Measurements from ENCODE around the gene RASGRP1. TPM values are rescaled to one million over a fixed set of nuclear protein-coding genes. Genes with fewer than 3 reads are reported as not detected.

Gene RASGRP1
- total RNA-seq, 5 donors from 2014 or later (not counting 1 experiment from before 2014, with no cell fraction given): 118 to 148 (median 131) TPM

DNA sequence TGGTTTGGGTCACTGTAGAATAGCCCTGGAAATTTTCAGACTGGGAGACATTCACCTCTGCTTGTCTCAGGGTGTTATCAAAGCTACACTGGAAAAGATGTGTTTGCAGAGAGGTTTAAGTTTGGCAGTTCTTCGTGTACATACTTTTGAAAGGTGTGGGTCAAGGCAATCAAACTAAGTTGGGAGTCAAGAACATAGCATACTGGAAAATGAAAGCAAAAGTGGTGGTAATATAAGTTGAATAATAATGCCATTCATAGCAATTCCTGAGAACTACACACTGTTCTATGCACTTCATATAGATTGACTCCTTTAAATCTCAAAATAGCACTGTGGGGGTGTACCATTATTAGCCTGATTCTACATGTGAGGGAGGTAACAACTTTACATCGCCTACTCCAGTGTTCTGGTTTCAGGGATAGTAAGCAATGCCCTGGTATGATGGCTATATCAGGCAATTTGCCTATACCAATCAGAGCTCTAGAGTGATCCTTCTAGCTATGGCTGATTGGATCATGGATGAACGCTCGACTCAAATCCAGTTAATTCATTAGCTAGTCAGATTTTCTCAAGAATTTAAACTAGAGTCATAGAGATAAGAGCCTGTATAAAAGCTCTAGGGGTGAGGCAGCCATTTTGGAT, 44.6 kb upstream of the RASGRP1 start:
- ChIA-PET POLR2A (no interaction called here), CTCF (interaction anchor here (0.7 to 1.5 kb wide), 4 partner anchors 40 to 52 kb away, joined by 3 to 4 read pairs (median 3); no protein-coding TSS in a partner anchor)
- Histone ChIP-seq H3K4me3 (ENCODE audit: control insufficient read depth in 1 of 2, extremely low read depth in 1 of 2, low read length in 1 of 2) (no peak overlapping the region), H3K4me1 (ENCODE audit: control insufficient read depth in 1 of 2, extremely low read depth in 1 of 2, insufficient read depth in 2 of 2, low read length in 2 of 2) (peaks cover 27 to 40% of the 10 kb centered on the region in 2 experiments), H3K9me3 (no peaks in the 10 kb centered on the region), H3K27ac (ENCODE audit: low read length) (no peak overlapping the region), H3K27me3 (replicated peaks in 1 of 2; ENCODE audit: control insufficient read depth in 2 of 2, extremely low read depth in 1 of 2, insufficient read depth in 2 of 2, low read length in 1 of 2) (no peaks in the 10 kb centered on the region), H3K36me3 (ENCODE audit: control insufficient read depth in 2 of 2, extremely low read depth in 1 of 2, insufficient read depth in 1 of 2, low read length in 1 of 2) (no peaks in the 10 kb centered on the region)
- H3K9me3 Mint-ChIP-seq: peaks cover 0 to 4% (median 0%) of the 10 kb centered on the region in 3 donors
- no peak overlapping the region for H3K4me3 Mint-ChIP-seq
- no peaks in the 10 kb centered on the region for H3K36me3 Mint-ChIP-seq
- DNase-seq (no peak), ATAC-seq (replicated peaks in 1 of 4) (no peak)
- H3K27ac Mint-ChIP-seq: peak overlapping the region in 1 of 2 donors; percentile 11
- no peaks in the 10 kb centered on the region for H3K27me3 Mint-ChIP-seq
- WGBS (ENCODE audit: insufficient coverage): 100% methylated on average over 2 of the region's 4 CpGs
- peaks cover 50 to 57% (median 55%) of the 10 kb centered on the region in 3 donors for H3K4me1 Mint-ChIP-seq

DNA sequence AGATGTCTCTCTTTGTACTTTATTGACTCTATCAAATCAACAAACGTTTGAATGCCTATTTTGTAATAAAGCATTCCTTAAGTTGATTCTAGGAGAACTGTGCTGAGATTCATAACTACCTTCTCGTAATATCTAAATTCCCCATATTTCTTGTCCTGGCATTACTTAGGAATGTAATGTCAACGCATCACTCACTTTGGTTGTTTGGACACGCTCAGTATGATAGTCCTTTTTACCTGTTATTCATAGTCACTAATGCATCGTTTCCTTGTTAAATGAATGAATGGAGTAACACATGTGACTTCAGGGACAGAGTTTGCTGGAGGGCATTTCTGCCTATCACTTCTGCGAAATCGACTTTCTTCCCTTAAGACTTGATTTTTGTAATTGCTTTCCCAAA, 44.1 kb upstream of the RASGRP1 start:
- H3K27ac Mint-ChIP-seq: peak overlapping the region in 1 of 2 donors; percentile 11
- POLR2A ChIA-PET: no interaction called here
- H3K4me1 Mint-ChIP-seq: peaks cover 50 to 57% (median 55%) of the 10 kb centered on the region in 3 donors

DNA sequence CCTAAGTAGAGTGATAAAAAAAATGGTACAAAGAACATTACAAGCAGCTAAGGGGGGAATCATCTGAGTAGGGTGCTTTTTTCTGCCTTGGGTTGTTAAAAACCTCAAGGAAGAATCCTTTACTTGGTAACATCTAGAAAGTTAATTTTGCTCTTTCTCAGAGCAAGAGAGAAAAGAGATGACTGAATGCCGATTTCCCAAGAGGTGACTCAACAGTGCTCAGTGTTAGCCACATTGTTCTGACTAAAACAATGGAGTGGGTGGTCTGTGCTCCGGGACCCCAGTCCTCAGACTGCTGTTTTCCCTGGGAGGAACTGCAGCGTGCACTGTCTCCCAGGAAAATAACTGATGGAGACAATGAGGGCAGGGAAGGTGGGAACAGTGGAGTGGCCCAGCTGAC, 41.1 kb upstream of the RASGRP1 start:
- Histone ChIP-seq H3K27me3 (replicated peaks in 1 of 2; ENCODE audit: control insufficient read depth in 2 of 2, extremely low read depth in 1 of 2, insufficient read depth in 2 of 2, low read length in 1 of 2) (no peaks in the 10 kb centered on the region), H3K36me3 (ENCODE audit: control insufficient read depth in 2 of 2, extremely low read depth in 1 of 2, insufficient read depth in 1 of 2, low read length in 1 of 2) (no peaks in the 10 kb centered on the region), H3K4me1 (ENCODE audit: control insufficient read depth in 1 of 2, extremely low read depth in 1 of 2, insufficient read depth in 2 of 2, low read length in 2 of 2) (peaks cover 5 to 13% of the 10 kb centered on the region in 2 experiments), H3K9me3 (no peaks in the 10 kb centered on the region), H3K27ac (ENCODE audit: low read length) (no peak overlapping the region), H3K4me3 (ENCODE audit: control insufficient read depth in 1 of 2, extremely low read depth in 1 of 2, low read length in 1 of 2) (no peak overlapping the region)
- Mint-ChIP-seq H3K36me3 (no peaks in the 10 kb centered on the region), H3K9me3 (no peaks in the 10 kb centered on the region), H3K4me3 (no peak overlapping the region), H3K27ac (no peak overlapping the region), H3K4me1 (peaks cover 22 to 28% (median 26%) of the 10 kb centered on the region in 3 donors), H3K27me3 (no peaks in the 10 kb centered on the region)
- DNase-seq (no peak), ATAC-seq (replicated peaks in 1 of 4) (no peak)
- ChIA-PET POLR2A (no interaction called here), CTCF (no interaction called here)
- 91% methylated on average over 3 of the region's 3 CpGs for WGBS (ENCODE audit: insufficient coverage)

More for the DNA sequence above, 44.1 kb upstream of the RASGRP1 start:
- no peaks in the 10 kb centered on the region for H3K36me3 Mint-ChIP-seq
- Histone ChIP-seq H3K9me3 (no peaks in the 10 kb centered on the region), H3K4me1 (ENCODE audit: control insufficient read depth in 1 of 2, extremely low read depth in 1 of 2, insufficient read depth in 2 of 2, low read length in 2 of 2) (peaks cover 27 to 40% of the 10 kb centered on the region in 2 experiments), H3K27ac (ENCODE audit: low read length) (no peak overlapping the region), H3K27me3 (replicated peaks in 1 of 2; ENCODE audit: control insufficient read depth in 2 of 2, extremely low read depth in 1 of 2, insufficient read depth in 2 of 2, low read length in 1 of 2) (no peaks in the 10 kb centered on the region), H3K36me3 (ENCODE audit: control insufficient read depth in 2 of 2, extremely low read depth in 1 of 2, insufficient read depth in 1 of 2, low read length in 1 of 2) (no peaks in the 10 kb centered on the region), H3K4me3 (ENCODE audit: control insufficient read depth in 1 of 2, extremely low read depth in 1 of 2, low read length in 1 of 2) (no peak overlapping the region)
- no peak for ATAC-seq (replicated peaks in 1 of 4)
- H3K4me3 Mint-ChIP-seq: no peak overlapping the region
- no peaks in the 10 kb centered on the region for H3K27me3 Mint-ChIP-seq
- peaks cover 0 to 4% (median 0%) of the 10 kb centered on the region in 3 donors for H3K9me3 Mint-ChIP-seq
- CTCF ChIA-PET: no interaction called here
- no CpG with 5 or more reads among the region's 7 CpGs for WGBS (ENCODE audit: insufficient coverage)
- no peak for DNase-seq

DNA sequence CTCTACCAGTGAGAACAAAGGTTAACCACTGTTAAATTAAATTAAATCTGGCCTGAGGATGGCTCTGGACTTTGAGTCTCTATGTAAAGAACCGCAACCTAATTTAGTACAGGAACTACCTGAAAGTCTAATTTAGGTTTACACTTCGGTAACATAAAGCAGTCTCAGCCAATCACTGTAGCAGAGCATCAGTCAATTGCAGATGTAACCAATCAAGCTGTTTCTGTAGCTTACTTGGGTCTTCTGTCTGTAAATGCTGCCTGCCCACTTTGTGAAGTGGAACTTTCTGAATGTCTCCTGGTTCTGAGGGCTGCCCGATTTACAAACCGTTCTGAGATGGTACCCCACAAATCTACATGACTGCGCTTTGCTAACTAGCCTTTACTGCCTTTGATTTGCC, 39.1 kb upstream of the RASGRP1 start:
- no peak for DNase-seq
- H3K4me3 Mint-ChIP-seq: no peak overlapping the region
- Histone ChIP-seq H3K4me1 (ENCODE audit: control insufficient read depth in 1 of 2, extremely low read depth in 1 of 2, insufficient read depth in 2 of 2, low read length in 2 of 2) (no peaks in the 10 kb centered on the region), H3K4me3 (ENCODE audit: control insufficient read depth in 1 of 2, extremely low read depth in 1 of 2, low read length in 1 of 2) (no peak overlapping the region), H3K27ac (ENCODE audit: low read length) (no peak overlapping the region), H3K36me3 (ENCODE audit: control insufficient read depth in 2 of 2, extremely low read depth in 1 of 2, insufficient read depth in 1 of 2, low read length in 1 of 2) (no peaks in the 10 kb centered on the region), H3K9me3 (no peaks in the 10 kb centered on the region), H3K27me3 (replicated peaks in 1 of 2; ENCODE audit: control insufficient read depth in 2 of 2, extremely low read depth in 1 of 2, insufficient read depth in 2 of 2, low read length in 1 of 2) (no peaks in the 10 kb centered on the region)
- H3K4me1 Mint-ChIP-seq: peaks cover 3 to 11% (median 8%) of the 10 kb centered on the region in 3 donors
- no peaks in the 10 kb centered on the region for H3K36me3 Mint-ChIP-seq
- WGBS (ENCODE audit: insufficient coverage): 85% methylated on average over 2 of the region's 5 CpGs
- ChIA-PET CTCF (no interaction called here), POLR2A (no interaction called here)
- H3K27me3 Mint-ChIP-seq: no peaks in the 10 kb centered on the region
- H3K27ac Mint-ChIP-seq: no peak overlapping the region
- H3K9me3 Mint-ChIP-seq: no peaks in the 10 kb centered on the region
- no peak for ATAC-seq (replicated peaks in 1 of 4)

DNA sequence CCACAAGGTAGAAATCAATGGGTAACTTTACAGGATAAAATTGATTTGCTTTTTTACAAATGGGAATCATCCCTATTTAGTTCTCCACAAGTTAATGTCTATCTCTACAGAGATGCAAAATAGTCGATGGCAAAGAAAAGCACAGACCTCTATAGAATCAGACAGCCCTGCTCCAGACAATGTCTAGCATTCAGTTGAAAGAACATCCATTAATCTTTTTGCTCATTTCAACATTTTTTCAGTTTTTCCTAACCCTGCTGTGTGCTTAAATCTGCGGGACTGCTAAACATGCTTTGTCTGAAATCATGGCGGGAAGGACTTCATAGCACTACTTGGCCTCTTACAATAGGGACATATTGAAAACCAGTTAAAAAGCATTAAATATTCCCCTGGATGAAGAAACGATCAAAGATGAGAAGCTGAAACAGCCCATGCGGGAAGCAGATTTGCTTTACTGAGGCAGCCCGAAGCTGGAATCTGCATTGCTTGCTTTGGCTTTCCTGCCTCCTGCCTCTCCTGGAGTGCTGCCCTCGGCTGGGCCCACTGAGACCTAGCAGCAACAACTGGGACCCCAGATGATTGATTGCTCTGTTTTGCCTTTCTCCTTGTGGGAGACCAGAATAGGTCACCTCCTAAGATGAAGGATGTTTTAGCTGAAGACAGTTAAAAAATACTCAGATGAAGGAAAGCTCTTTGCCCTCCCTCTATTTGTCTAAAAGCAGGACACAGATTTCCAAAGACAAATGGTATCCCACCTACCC, 38.5 kb upstream of the RASGRP1 start:
- peaks cover 0 to 11% (median 5%) of the 10 kb centered on the region in 3 donors for H3K4me1 Mint-ChIP-seq
- ChIA-PET CTCF (no interaction called here), POLR2A (no interaction called here)
- no peak overlapping the region for H3K4me3 ChIP-seq (ENCODE audit: control insufficient read depth in 1 of 2, extremely low read depth in 1 of 2, low read length in 1 of 2)
- 98% methylated on average over 5 of the region's 7 CpGs for WGBS (ENCODE audit: insufficient coverage)
- no peaks in the 10 kb centered on the region for H3K9me3 ChIP-seq
- no peak overlapping the region for H3K27ac Mint-ChIP-seq
- no peaks in the 10 kb centered on the region for H3K27me3 ChIP-seq (replicated peaks in 1 of 2; ENCODE audit: control insufficient read depth in 2 of 2, extremely low read depth in 1 of 2, insufficient read depth in 2 of 2, low read length in 1 of 2)
- DNase-seq: no peak
- no peak for ATAC-seq (replicated peaks in 1 of 4)
- no peak overlapping the region for H3K27ac ChIP-seq (ENCODE audit: low read length)
- H3K36me3 ChIP-seq (ENCODE audit: control insufficient read depth in 2 of 2, extremely low read depth in 1 of 2, insufficient read depth in 1 of 2, low read length in 1 of 2): no peaks in the 10 kb centered on the region
- H3K9me3 Mint-ChIP-seq: no peaks in the 10 kb centered on the region
- no peak overlapping the region for H3K4me3 Mint-ChIP-seq
- H3K36me3 Mint-ChIP-seq: no peaks in the 10 kb centered on the region
- H3K4me1 ChIP-seq (ENCODE audit: control insufficient read depth in 1 of 2, extremely low read depth in 1 of 2, insufficient read depth in 2 of 2, low read length in 2 of 2): no peaks in the 10 kb centered on the region
- no peaks in the 10 kb centered on the region for H3K27me3 Mint-ChIP-seq

DNA sequence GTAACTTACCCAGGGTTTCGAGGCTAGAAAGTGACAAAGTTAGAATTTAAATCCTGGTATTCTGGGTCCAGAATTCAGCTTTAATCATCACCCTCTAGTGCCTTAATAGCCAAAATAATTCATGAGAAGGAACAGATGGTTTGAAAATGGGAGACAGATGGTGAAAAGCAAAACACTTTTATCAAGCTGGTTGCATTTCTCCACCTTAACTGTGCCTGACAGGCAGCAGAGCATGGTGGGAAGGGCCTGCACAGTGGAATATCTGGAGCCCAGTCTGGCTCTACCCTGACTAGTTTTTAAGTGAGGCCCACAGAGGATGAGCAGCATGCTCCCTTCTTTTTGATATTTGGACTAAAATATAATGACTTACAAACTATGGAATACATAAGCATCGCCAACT, 35.6 kb upstream of the RASGRP1 start:
- no peaks in the 10 kb centered on the region for H3K36me3 ChIP-seq (ENCODE audit: control insufficient read depth in 2 of 2, extremely low read depth in 1 of 2, insufficient read depth in 1 of 2, low read length in 1 of 2)
- Mint-ChIP-seq H3K4me3 (no peak overlapping the region), H3K36me3 (no peaks in the 10 kb centered on the region), H3K27ac (no peak overlapping the region), H3K27me3 (no peaks in the 10 kb centered on the region), H3K9me3 (no peaks in the 10 kb centered on the region), H3K4me1 (peaks cover 0 to 17% (median 4%) of the 10 kb centered on the region in 3 donors)
- H3K27me3 ChIP-seq (replicated peaks in 1 of 2; ENCODE audit: control insufficient read depth in 2 of 2, extremely low read depth in 1 of 2, insufficient read depth in 2 of 2, low read length in 1 of 2): no peaks in the 10 kb centered on the region
- DNase-seq (no peak), ATAC-seq (replicated peaks in 1 of 4) (no peak)
- ChIA-PET CTCF (interaction anchor here in 1 of 2 donors (0.7 to 0.9 kb wide), 2 partner anchors 86 to 93 kb away, joined by 3 to 4 read pairs; no protein-coding TSS in a partner anchor), POLR2A (no interaction called here)
- H3K4me1 ChIP-seq (ENCODE audit: control insufficient read depth in 1 of 2, extremely low read depth in 1 of 2, insufficient read depth in 2 of 2, low read length in 2 of 2): no peaks in the 10 kb centered on the region
- WGBS (ENCODE audit: insufficient coverage): no CpG with 5 or more reads among the region's 2 CpGs
- no peak overlapping the region for H3K27ac ChIP-seq (ENCODE audit: low read length)
- H3K4me3 ChIP-seq (ENCODE audit: control insufficient read depth in 1 of 2, extremely low read depth in 1 of 2, low read length in 1 of 2): no peak overlapping the region
- no peaks in the 10 kb centered on the region for H3K9me3 ChIP-seq

Data from T-cell (primary cell).